Fibroblast of mammary gland (primary cell): ENCODE data around the gene EHD1.

Experiments
- DNase-seq: peaks from one replicate; pipeline ENCODE4 v3.0.0-alpha.2; 2010; ENCODE audit warnings: low read depth
- H3K4me3 ChIP-seq: 2 replicates; pipeline ENCODE4 v1.5.1; 2011; ENCODE audit warnings: low read depth, mild to moderate bottlenecking, low read length, moderate library complexity; ENCODE audit not compliant: control insufficient read depth
- TF ChIP-seq, protein P1 (sequence below): conservative IDR thresholded peaks from 2 replicates; pipeline ENCODE4 v1.5.1; 2011; ENCODE audit warnings: low read depth, low read length, inconsistent platforms; ENCODE audit not compliant: control insufficient read depth, insufficient read depth

EHD1 gene

DNA sequence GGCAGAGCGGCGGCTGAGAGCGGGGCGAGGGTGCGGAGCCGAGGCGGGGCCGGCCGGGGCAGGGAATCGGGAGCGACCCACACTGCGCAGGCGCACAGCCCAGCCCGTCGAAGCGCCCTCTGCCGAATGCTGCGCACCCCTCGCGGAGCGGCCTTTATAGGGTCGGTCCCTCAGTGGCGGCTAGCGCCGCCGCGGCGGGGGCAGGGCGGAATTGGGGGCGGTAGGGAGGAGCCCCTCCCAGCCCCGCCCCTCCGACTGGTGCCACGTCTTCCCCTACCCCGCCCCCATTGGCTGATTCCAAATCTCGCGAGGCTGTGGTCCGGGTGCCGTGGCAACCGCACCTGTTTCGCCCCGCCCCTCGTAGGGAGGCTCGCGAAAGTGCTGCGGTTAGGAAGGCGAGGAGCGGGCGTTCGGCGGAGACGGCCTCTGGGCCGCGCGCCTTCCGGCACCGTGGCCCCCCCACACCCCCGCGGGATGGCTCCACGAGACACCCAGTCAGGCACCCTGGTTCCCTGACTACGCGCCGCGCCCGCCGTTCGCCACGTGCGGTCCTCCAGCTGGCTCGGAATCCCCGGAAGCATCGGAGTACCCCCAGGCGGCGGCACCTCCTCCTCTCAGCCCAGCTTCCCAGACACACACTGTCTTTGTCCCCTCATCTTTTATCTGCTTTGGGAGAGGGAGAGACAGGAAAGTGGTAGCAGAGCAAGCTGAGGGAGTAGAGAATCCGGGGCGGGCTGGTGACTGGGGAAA lies at the start of gene EHD1:
EHD1 (minus strand) TSS at position 128 of the 750 bp plus-strand sequence. CDS start 157 bp downstream, outside the sequence.
- H3K4me3 ChIP-seq: peak within 1 kb of the TSS; percentile 95
- peak; percentile 94 for DNase-seq
- TF ChIP-seq, protein P1, sequence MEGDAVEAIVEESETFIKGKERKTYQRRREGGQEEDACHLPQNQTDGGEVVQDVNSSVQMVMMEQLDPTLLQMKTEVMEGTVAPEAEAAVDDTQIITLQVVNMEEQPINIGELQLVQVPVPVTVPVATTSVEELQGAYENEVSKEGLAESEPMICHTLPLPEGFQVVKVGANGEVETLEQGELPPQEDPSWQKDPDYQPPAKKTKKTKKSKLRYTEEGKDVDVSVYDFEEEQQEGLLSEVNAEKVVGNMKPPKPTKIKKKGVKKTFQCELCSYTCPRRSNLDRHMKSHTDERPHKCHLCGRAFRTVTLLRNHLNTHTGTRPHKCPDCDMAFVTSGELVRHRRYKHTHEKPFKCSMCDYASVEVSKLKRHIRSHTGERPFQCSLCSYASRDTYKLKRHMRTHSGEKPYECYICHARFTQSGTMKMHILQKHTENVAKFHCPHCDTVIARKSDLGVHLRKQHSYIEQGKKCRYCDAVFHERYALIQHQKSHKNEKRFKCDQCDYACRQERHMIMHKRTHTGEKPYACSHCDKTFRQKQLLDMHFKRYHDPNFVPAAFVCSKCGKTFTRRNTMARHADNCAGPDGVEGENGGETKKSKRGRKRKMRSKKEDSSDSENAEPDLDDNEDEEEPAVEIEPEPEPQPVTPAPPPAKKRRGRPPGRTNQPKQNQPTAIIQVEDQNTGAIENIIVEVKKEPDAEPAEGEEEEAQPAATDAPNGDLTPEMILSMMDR: no peak

DNA sequence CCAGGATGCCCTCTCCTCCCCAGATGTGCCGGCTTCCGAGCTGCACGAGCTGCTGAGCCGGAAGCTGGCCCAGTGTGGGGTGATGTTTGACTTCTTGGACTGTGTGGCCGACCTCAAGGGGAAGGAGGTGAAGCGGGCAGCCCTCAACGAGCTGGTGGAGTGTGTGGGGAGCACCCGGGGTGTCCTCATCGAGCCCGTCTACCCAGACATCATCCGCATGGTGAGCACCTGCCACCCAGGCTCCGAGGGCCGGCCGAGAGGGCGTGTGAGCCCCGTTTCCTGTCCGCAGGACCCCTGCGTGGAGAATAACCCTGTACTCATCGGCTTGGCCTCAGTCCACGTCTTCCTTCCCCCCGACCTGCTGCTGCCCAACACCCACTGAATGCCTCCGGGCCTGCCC lies 48.3 kb upstream of the EHD1 start:
- H3K4me3 ChIP-seq: no peak overlapping the region
- TF ChIP-seq, protein P1: no peak
- DNase-seq: no peak

DNA sequence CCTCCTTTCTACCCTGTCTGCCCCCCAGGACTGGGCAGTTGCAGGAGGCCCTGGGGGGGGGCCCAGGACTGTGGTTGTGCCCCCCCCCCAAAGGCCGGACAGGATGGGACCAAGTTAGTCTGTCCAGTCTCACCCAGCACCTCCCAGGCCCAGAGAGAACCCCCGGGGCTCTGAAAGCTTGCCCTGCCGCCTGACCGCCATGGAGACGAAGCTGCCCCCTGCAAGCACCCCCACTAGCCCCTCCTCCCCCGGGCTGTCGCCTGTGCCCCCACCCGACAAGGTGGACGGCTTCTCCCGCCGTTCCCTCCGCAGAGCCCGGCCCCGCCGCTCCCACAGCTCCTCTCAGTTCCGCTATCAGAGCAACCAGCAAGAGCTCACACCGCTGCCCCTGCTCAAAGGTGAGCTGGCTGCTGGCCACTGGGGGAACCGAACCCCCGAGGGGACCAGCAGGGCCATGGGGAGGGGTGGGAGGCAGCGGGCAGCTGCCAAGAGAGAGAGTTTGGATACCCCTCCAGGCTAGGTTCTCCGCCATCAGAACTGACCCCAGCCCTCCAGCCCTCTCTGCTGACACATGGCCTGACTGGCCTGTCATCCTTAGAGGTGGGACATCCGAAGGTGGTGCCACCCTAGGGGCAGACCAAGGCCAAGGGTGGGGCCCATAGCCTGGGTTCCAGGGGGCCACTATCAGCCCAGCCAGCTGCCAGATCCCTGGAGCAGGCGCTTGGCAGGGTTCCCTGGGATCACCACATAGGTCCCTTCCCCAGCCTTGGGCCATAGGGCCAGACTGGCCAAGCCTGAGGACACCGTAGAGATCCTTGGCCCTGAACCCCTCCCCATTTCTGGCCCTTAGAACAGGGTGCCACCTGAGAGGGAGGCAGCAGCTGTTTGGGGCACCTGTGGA lies 47.4 kb upstream of the EHD1 start:
- H3K4me3 ChIP-seq: peak overlapping the region; percentile 74

DNA sequence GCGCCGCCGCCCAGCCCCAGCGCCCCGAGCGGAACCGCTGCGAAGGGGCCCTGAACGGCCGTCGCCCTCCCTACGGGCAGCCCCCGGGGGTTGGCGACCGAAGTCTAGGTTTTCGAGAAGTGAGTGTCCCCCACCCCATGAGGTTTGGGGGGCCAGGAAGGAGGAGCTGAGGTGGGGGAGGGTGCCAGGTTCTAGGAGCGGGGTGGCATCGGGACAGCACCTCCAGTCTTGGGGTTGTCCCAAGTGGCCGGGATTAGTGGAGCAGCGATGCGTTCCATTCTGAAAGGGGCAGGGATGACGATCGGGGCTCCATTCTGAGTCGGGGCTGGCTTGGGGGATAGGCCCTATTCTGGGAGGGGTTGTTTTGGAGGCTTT lies 46.5 kb upstream of the EHD1 start:
- TF ChIP-seq, protein P1: no peak
- peak overlapping the region; percentile 74 for H3K4me3 ChIP-seq
- no peak for DNase-seq

More for the DNA sequence above, 47.4 kb upstream of the EHD1 start:
- TF ChIP-seq, protein P1: no peak
- DNase-seq: no peak

DNA sequence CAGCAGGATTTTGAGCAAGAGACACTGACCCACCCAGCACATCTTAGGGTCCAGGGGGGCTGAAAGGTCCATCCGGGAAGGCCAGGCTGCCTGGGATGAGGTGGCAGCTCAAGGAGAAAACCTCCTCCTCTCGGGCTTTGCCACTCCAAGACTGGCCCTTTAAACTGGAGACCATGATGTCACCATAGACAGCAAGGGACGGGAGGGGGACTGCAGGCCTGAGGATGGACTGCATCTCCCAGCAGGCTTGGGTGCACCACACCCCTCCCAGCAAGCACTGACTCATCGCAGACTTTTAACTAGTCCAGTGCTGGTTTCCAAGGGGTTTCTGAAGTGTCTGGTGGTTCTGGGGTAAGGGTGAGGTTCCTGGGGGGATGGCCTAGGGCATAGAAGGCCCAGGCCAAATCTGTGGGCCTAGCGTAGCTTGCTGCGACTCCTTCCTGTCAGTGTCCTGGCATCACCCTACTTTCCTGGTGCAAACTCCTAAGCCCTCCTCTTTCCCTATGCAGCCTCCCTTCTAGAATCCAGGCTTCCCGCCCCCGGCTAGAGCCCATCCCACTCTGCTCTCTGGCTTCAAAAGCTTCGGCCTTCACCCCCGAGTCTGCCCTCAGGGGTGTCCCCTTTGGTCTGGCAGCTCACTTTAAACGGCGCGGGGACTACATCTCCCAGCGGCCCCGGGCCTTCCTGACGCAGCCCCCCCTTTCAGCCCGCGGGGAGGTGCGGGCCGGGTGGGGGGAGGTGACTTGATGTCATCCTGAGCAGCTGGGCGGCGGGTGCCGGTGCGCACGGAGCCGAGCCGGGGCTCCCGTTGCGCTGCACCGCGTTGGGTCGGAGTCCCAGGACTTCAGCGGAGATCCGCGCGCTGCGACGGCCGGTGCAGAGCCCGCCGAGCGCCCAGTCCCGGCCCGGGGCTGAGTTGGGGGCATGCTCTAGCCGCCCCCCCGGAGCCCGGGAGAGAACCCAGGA lies 45.8 kb upstream of the EHD1 start, which contains the start of gene PPP2R5B:
PPP2R5B (plus strand) TSS at position 746 of the 966 bp plus-strand sequence. CDS start 1,046 bp downstream, outside the sequence.
- DNase-seq: peak; percentile 93
- TF ChIP-seq, protein P1: no peak
- peak within 1 kb of the TSS; percentile 74 for H3K4me3 ChIP-seq
